ENCODE results near the gene TPPP3.
A peak's percentile ranks its signal among the peaks of the same experiment; 100 is the strongest.

The TPPP3 gene

GRCh38 chr16:67407176-67407787, 14.0 kb upstream of the TPPP3 start (continued):
- TF ChIP-seq PATZ1 (CRISPR knock-in tag; IDR thresholded peaks at IDR 0.05; ENCODE audit: borderline replicate concordance): no peak
- TF ChIP-seq ARNTL (CRISPR knock-in tag; IDR thresholded peaks at IDR 0.05; ENCODE audit: borderline replicate concordance, low read depth): no peak
- no peak for TF ChIP-seq TOX (CRISPR knock-in tag; IDR thresholded peaks at IDR 0.05; ENCODE audit: borderline replicate concordance)
- TF ChIP-seq CSDC2 (CRISPR knock-in tag; IDR thresholded peaks at IDR 0.05): no peak

GRCh38 chr16:67406111-67406971, 13.0 kb upstream of the TPPP3 start:
- TF ChIP-seq PATZ1 (CRISPR knock-in tag; IDR thresholded peaks at IDR 0.05; ENCODE audit: borderline replicate concordance) (peak; percentile 36; the same call in 1 of the 2 replicates), RARB (CRISPR knock-in tag; IDR thresholded peaks at IDR 0.05) (no peak), ZFP3 (CRISPR knock-in tag; IDR thresholded peaks at IDR 0.05) (no peak), BACH2 (CRISPR knock-in tag; IDR thresholded peaks at IDR 0.05; ENCODE audit: borderline replicate concordance) (no peak), CREB5 (CRISPR knock-in tag; IDR thresholded peaks at IDR 0.05; ENCODE audit: low read depth) (no peak)
- peak; percentile 96 for ATAC-seq

GRCh38 chr16:67405336-67405735, 12.0 kb upstream of the TPPP3 start:
- ATAC-seq: no peak
- no peak for TF ChIP-seq ZNF565 (CRISPR knock-in tag; conservative IDR thresholded peaks at IDR 0.05; ENCODE audit: low read depth)
- no peak for TF ChIP-seq ISL1 (CRISPR knock-in tag; IDR thresholded peaks at IDR 0.05)
- TF ChIP-seq ZNF70 (CRISPR knock-in tag; IDR thresholded peaks at IDR 0.05): no peak
- TF ChIP-seq RARB (CRISPR knock-in tag; IDR thresholded peaks at IDR 0.05): no peak
- TF ChIP-seq OSR1 (CRISPR knock-in tag; IDR thresholded peaks at IDR 0.05): no peak
- TF ChIP-seq ZNF8 (CRISPR knock-in tag; IDR thresholded peaks at IDR 0.05): no peak
- no peak for TF ChIP-seq TSHZ2 (CRISPR knock-in tag; IDR thresholded peaks at IDR 0.05)

- ATAC-seq: no peak
- no peak for TF ChIP-seq ZNF565 (CRISPR knock-in tag; conservative IDR thresholded peaks at IDR 0.05; ENCODE audit: low read depth)
- TF ChIP-seq ZNF70 (CRISPR knock-in tag; IDR thresholded peaks at IDR 0.05): no peak
- no peak for TF ChIP-seq ZFP3 (CRISPR knock-in tag; IDR thresholded peaks at IDR 0.05)
- TF ChIP-seq POU6F1 (CRISPR knock-in tag; IDR thresholded peaks at IDR 0.05; ENCODE audit: borderline replicate concordance, low read depth): no peak
- TF ChIP-seq GLIS3 (CRISPR knock-in tag; IDR thresholded peaks at IDR 0.05): no peak
- no peak for TF ChIP-seq ESRRG (CRISPR knock-in tag; IDR thresholded peaks at IDR 0.05)
- TF ChIP-seq SNAI2 (CRISPR knock-in tag; IDR thresholded peaks at IDR 0.05): no peak
- TF ChIP-seq ZNF8 (CRISPR knock-in tag; IDR thresholded peaks at IDR 0.05): no peak
- TF ChIP-seq TSHZ2 (CRISPR knock-in tag; IDR thresholded peaks at IDR 0.05): no peak
- no peak for TF ChIP-seq CSRNP3 (CRISPR knock-in tag; IDR thresholded peaks at IDR 0.05)
- TF ChIP-seq TOX (CRISPR knock-in tag; IDR thresholded peaks at IDR 0.05; ENCODE audit: borderline replicate concordance): no peak
- no peak for TF ChIP-seq ZFP30 (CRISPR knock-in tag; IDR thresholded peaks at IDR 0.05)
Observed at GRCh38 chr16:67404740-67405226, 11.5 kb upstream of the TPPP3 start.

Data from SK-N-SH treated with all-trans-retinoic acid at 6 μM for 48 hours (cell line).